ENCODE data around the gene CRTC3.

The CRTC3 gene

GRCh38 chr15:90690585-90690984 is 160.9 kb downstream of the CRTC3 start:
- DNase-seq (ENCODE audit: low spot score) = no peak
- TF ChIP-seq CTCF (IDR thresholded peaks at IDR 0.05; ENCODE audit: borderline replicate concordance, control extremely low read depth, extremely low read depth, insufficient read depth, missing control alignments) = no peak
- in situ Hi-C loops (cut with MboI; ENCODE audit: low sequenced_read_pairs, unreplicated experiment) = loop anchor here (5.0 to 10.0 kb wide), 2 partner anchors 33 to 194 kb away; partner anchors contain the start of gene FES

GRCh38 chr15:90691369-90691768 is 161.6 kb downstream of the CRTC3 start:
- TF ChIP-seq CTCF (IDR thresholded peaks at IDR 0.05; ENCODE audit: borderline replicate concordance, control extremely low read depth, extremely low read depth, insufficient read depth, missing control alignments) = no peak
- in situ Hi-C loops (cut with MboI; ENCODE audit: low sequenced_read_pairs, unreplicated experiment) = loop anchor here (5.0 to 10.0 kb wide), 2 partner anchors 34 to 193 kb away; partner anchors contain the start of gene FES
- no peak for DNase-seq (ENCODE audit: low spot score)

GRCh38 chr15:90691982-90692773 is 162.5 kb downstream of the CRTC3 start:
- in situ Hi-C loops (cut with MboI; ENCODE audit: low sequenced_read_pairs, unreplicated experiment) = loop anchor here (5.0 to 10.0 kb wide), 2 partner anchors 35 to 193 kb away; partner anchors contain the start of gene FES
- peak; percentile 58 for DNase-seq (ENCODE audit: low spot score)
- TF ChIP-seq CTCF (IDR thresholded peaks at IDR 0.05; ENCODE audit: borderline replicate concordance, control extremely low read depth, extremely low read depth, insufficient read depth, missing control alignments) = no peak
